Measurements from ENCODE around the gene INO80B.
"Not testable (repeated sequence)": the region's sequence is repeated elsewhere in the genome, so short reads cannot be mapped to it uniquely, and the experiment has no call there.

INO80B gene

DNA sequence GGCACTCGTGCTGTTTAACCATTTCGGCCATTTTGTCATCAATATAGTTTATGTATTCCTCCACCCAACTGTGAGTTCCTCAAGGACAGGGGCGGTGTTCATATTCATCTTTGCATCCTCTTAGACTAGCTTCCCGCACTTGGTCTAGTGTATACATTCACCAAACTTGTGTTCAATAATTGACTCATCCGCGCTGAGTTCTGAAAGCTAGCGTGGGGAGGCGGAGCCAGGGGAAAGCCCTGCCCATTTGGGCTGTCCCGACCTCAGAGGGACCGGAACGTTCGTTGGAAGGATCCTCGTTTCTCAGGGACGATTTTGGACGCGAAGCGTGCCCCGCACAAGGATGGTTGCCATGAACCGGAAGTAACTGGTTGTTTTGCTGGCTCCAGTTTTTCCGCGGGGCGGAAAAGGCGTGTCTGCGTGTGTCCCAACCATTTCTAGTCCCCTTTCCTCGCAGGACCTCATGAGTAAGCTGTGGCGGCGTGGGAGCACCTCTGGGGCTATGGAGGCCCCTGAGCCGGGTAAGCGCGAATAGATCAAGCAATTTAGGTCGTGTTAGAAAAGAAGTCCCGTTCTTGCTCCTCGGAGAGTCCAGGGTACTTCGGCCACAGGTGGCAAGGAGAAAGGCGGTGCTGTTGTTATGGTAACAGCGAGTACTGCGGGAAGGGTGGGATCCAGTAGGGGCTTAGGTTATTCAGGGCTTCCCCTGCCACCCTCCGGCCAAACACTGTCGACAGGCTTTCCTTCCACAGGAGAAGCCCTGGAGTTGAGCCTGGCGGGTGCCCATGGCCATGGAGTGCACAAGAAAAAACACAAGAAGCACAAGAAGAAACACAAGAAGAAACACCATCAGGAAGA is at the start of gene INO80B:
TSS of gene INO80B (plus strand) at position 434 of the 858 bp plus-strand sequence. CDS start at position 464, 30 bp downstream.
- TF ChIP-seq POLR2A (IDR thresholded peaks at IDR 0.05; ENCODE audit: low read length) (peak; percentile 70), GATA1 (IDR thresholded peaks at IDR 0.05; ENCODE audit: low read depth, low read length) (no peak)
- peak; percentile 99 for DNase-seq

DNA sequence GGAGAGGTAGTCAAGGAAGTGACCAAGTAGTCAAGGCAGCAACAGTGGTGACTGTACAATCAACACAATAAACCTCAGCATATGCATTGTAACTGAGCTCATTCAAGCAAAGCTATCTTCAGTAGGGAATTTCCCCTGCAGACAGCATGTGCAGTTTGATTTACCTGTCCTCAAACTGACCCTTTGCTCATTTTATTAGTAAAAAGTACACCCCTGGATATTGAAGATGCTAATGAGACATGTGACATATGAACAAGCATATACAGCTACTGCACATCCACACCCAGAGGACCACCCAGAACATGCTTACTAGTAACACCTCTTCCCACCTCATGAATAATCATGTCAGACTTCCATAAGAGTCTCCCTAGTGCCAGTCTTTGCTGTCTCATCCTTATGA is 48.9 kb upstream of the INO80B start:
- no peak for TF ChIP-seq GATA1 (IDR thresholded peaks at IDR 0.05; ENCODE audit: low read depth, low read length)
- TF ChIP-seq POLR2A (IDR thresholded peaks at IDR 0.05; ENCODE audit: low read length), result no peak
- no peak for DNase-seq

DNA sequence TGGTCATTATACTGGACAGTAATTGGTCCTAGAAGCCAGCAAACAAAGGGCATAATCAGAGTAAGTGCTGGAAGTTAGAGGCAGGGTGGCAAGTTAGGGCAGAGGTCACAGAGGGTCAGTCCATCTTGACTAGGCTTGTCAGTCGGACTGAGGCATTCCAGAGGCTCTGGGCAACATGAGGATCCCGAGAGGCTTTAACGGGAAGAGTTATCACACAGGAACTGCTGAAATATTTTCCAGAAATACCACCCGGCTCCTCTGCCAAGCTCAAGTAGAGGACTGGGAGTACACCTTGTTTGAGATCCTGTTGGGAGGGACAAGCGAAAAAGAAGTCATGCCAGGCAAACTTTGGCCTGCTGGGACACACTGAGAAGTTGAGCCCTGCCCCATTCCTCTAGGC is 47.2 kb upstream of the INO80B start:
- DNase-seq, result no peak
- no peak for TF ChIP-seq GATA1 (IDR thresholded peaks at IDR 0.05; ENCODE audit: low read depth, low read length)
- TF ChIP-seq POLR2A (IDR thresholded peaks at IDR 0.05; ENCODE audit: low read length), result no peak

DNA sequence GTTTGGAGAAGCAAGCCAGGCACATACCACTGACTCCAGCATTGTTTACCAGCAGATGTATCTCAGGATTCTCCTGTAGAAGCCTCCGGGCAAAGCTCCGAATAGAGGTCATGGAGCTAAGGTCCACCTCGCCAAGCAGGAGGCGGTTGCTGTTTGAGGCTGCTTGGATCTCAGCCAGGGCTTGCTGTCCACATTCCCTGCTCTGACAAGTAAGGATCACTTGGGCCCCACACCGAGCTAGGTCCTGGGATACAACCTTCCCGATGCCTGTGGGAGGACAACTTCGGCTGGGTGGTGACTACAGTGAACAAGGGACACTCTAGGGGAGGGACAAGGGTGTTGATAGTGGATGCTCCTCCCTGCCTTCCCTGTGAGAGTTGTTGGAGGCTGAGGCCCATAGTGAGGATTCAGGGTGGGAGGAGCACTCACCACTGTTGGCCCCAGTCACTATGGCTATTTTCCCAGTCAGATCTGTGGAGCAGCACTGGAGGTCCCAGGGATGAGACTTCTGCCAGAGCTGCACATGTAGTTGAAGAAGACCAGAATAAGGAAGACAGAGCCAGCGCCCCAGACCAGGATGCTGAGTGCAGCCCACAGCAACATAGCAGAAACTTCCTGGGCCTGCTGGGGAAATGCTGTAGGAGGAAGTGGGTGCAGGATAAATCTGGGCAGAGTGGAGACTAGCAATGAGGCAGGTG is 41.7 kb upstream of the INO80B start:
- DNase-seq, result no peak
- TF ChIP-seq POLR2A (IDR thresholded peaks at IDR 0.05; ENCODE audit: low read length) (no peak), GATA1 (IDR thresholded peaks at IDR 0.05; ENCODE audit: low read depth, low read length) (no peak)

DNA sequence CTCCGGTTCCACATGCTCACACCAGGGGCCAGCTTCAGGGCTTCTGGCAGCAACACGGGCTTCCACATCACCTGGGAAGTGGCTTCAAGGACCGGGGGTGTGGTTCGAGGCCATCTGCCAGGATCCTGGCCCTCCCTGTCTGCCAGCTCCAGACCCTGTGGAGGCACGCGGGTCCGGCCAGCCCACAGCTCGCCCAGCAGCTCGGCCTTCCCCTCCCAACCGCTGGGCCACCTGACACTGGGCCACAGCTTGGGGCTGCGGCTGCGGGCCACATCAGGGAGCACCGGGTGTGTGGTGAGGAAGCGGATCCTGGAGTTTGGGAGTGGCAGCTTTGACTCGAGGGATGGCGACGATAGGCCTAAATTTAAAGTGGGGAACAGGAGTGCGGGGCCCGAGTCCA is 40.4 kb upstream of the INO80B start:
- no peak for DNase-seq
- TF ChIP-seq GATA1 (IDR thresholded peaks at IDR 0.05; ENCODE audit: low read depth, low read length) (no peak), POLR2A (IDR thresholded peaks at IDR 0.05; ENCODE audit: low read length) (no peak)

DNA sequence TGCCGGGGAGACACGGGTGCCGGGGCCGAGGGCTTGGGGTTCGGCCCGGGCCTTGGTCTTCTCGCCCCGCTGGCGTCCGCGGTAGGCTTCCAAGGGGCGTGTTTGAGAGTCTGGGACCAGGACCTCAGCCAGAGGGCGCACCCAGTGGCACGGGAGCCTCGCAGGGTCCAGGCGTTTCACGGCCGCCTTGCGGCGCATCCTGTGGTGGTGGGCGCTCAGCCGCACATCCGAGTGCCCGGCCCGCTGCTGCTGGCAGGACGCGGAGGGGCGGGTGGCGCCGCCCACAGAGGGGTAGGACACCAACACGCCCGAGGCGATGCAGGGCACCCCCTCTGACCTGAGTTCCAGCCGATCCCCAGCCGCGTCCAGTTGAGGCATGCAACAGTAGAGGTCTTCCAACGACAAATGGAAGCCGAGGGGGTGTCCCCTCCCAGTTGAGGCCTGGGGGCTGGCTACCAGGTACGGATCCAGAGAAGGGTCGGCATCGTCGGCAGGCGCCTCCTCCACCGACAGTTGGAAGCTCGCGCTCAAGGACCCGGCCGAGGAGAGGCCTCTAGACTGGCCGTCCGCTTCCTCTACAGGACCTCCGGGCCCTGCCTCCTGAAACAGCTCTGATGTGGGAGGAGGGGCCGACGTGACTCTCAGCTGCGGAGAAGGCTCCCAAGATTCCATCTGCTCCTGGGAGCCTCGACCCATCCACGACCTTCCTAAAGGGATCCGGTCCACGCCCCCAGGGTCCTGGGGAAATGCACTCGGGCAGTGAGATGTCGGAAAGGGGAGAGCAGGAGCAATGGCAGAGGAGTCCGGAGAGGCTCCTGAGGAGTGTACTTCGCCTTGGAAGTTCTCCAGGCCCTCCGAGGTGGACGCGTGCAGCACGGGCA is 39.8 kb upstream of the INO80B start:
- no peak for TF ChIP-seq POLR2A (IDR thresholded peaks at IDR 0.05; ENCODE audit: low read length)
- no peak for TF ChIP-seq GATA1 (IDR thresholded peaks at IDR 0.05; ENCODE audit: low read depth, low read length)
- no peak for DNase-seq

DNA sequence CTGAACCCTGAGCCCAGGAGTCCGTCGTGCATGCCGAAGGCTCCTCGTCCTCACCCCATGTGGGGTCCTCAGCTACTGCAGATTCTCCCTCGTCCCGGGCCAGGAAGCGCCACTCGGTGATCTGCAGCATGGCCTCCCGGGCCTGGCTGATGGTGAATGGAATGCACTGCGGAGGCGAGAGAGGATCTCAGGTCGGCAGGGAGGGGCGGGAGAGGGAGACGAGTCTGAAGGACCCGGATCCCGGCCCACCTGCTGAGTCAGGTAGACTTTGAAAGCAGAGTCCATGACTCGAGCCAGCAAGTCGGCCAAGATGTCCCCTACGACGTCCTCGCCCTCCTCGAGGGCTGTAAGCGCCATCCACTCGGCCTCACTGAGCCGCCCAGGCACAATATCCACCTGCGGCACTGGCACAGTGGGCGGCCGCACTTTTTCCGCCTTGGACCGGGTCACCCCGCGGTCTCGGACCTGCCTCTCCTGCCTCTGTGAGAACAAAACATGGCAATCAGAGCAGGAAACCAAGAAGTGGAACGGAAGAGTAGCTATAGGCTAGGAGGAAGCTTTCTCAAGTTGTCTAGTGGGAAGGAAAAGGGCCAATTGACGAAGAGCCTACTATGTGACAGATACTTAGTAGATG is 39.0 kb upstream of the INO80B start:
- no peak for DNase-seq
- TF ChIP-seq POLR2A (IDR thresholded peaks at IDR 0.05; ENCODE audit: low read length) (no peak), GATA1 (IDR thresholded peaks at IDR 0.05; ENCODE audit: low read depth, low read length) (no peak)

DNA sequence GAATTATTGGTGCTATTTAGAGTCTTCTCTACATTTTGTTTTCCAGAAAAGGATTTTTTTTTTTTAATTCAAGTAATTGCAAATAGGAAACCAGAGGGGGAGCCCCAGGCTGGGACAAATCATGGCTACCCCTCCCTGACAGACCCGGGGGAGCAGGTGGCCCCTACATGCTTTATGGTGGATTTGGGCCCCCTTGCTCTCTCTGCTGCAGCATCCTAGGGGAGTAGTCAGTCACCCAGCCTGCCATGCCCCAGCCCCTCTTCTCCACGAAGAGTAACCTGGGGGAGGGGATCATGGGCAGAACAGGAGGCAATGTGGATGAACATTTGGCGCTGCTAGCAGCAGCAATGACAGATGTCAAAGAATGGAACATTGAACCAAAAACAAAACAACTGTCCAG is 38.1 kb upstream of the INO80B start:
- no peak for DNase-seq

DNA sequence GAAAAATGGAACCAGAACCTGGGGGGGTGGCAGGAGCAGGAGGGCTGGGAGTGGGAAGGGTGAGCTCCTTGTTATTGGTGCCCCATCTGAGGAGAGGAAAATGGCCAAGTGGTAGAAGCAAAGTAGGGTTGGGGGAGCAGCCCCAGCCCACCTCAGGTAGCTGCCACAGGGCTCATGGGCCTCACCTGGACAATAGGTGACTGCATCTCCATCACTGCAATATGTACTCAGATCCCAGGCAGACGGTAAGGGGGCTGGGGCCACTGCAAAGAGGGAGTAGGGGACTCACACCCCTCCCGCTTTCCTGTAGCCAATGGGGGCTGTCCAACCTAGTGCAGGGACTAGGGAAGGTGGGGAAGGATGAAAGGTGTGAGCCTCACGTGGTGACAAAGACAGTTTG is 37.7 kb upstream of the INO80B start:
- TF ChIP-seq POLR2A (IDR thresholded peaks at IDR 0.05; ENCODE audit: low read length) (no peak), GATA1 (IDR thresholded peaks at IDR 0.05; ENCODE audit: low read depth, low read length) (no peak)
- DNase-seq, result no peak

More for the DNA sequence above, 38.1 kb upstream of the INO80B start:
- TF ChIP-seq POLR2A (IDR thresholded peaks at IDR 0.05; ENCODE audit: low read length), result no peak
- no peak for TF ChIP-seq GATA1 (IDR thresholded peaks at IDR 0.05; ENCODE audit: low read depth, low read length)

DNA sequence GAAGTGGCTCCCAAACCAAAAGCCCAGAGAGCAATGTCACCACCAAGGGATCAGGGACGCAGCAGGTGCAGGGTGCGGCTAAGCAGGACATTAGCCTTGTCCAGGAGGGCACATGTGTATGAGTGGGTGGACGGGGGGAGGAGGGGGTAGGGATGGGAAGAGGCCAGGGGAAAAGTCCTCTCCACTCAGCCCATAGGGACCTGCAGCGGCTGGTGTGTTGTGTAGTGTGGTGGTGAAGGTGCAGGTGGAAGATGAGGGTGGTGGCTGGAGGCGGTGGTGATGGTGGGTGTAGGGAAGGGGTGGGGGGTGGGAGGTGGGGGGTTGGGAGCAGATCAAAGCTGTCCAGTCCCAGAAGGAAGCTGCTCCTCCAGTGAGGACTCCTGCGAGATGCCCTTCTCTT is 37.1 kb upstream of the INO80B start:
- no peak for DNase-seq
- no peak for TF ChIP-seq GATA1 (IDR thresholded peaks at IDR 0.05; ENCODE audit: low read depth, low read length)
- TF ChIP-seq POLR2A (IDR thresholded peaks at IDR 0.05; ENCODE audit: low read length), result no peak

DNA sequence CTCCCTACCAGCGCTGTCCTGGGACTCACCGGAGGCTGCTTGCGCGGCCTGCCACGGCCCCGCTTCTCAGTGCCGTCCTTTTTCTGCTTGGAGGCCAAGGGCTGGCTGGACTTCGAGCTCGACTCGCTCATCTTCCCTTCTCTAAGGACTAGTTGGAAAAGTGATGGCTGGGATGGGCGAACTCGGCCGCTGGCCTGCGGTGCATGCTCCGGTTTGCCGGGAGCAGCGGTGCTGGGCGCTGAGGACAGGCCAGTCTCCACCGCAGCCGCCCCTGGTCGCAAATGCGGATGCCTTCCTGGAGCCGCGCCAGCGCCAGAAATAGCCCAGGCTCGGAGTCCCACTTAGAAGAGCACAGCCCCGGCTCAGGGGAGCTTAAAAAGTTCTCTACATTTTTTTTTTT is 36.6 kb upstream of the INO80B start:
- DNase-seq, result no peak
- TF ChIP-seq GATA1 (IDR thresholded peaks at IDR 0.05; ENCODE audit: low read depth, low read length) (no peak), POLR2A (IDR thresholded peaks at IDR 0.05; ENCODE audit: low read length) (no peak)

DNA sequence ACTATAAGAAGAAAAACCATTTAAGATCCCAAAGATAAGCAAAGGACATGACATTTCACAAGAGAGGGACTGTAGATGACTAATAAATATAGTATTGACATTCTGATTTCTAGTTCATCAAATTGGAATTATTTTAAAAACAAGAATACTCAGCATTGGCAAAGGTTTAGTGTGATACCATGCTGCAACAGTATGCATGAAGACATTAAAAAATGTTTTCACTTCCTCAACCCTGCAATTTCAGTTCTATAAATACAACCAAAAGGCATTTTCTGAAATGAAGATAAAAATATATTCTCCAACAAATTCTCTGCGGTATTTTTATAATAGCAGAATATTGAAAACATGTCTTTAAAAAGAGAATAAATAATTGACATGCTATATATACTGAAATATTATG is 35.5 kb upstream of the INO80B start:
- TF ChIP-seq POLR2A (IDR thresholded peaks at IDR 0.05; ENCODE audit: low read length) (no peak), GATA1 (IDR thresholded peaks at IDR 0.05; ENCODE audit: low read depth, low read length) (no peak)
- DNase-seq, result no peak

DNA sequence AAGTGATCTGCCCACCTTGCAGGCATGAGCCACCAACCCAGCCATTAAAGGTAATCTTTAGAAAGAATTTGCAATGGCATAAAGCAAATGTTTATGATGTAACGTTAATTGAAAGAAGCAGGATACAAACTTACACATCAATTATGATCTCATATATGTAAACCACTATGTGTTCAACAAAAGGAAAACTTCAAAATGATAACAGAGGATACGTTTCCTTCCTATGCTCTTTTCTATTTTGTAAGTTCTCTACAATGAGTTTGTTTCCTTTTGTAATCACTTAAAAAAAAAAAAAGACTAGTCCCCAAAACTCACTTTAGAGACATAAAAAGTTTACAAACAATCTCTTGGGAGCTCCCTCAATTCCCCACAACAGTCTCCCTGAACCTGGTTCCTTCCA is 34.9 kb upstream of the INO80B start:
- no peak for DNase-seq
- TF ChIP-seq POLR2A (IDR thresholded peaks at IDR 0.05; ENCODE audit: low read length) (no peak), GATA1 (IDR thresholded peaks at IDR 0.05; ENCODE audit: low read depth, low read length) (no peak)

DNA sequence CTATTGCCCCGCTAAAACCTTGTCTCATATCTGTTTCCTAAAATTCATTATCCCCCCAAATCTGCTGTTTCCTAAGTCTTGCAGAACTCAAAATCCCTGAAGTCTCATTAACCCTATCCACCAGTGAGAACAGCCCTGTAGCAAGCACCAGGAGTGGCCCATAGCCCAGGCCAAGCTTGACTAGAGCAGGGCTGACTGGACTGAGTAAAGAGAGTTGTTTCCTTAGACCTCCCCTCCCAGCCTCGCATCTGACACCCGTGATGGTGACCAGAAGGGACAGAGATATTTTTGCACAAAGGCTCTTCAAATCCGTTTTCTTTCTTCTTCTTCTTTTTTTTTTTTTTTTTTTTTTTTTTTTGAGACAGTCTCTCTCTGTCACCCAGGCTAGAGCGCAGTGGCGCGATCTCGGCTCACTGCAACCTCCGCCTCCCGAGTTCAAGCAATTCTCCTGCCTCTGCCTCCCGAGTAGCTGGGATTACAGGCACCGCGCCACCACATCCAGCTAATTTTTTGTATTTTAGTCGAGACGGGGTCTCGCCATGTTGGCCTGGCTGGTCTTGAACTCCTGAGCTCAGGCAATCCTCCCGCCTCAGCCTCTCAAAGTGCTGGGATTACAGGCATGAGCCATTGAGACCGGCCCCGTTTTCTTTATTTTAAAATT is 34.3 kb upstream of the INO80B start:
- not testable (repeated sequence) for DNase-seq
